ENCODE data around the gene MYLK.

Gene MYLK

GRCh38 chr3:123789160-123789559, 95.0 kb downstream of the MYLK start:
- DNase-seq (ENCODE audit: low spot score): no peak
- H3K4ac ChIP-seq (ENCODE audit: low read length): peak overlapping the region; percentile 61
- WGBS, 2 donors (ENCODE audit: extremely low coverage in 2 of 2, insufficient read length in 2 of 2, insufficient replicate concordance in 1 of 2): no CpG with 5 or more reads among the region's 9 CpGs
- no peaks in the 10 kb centered on the region for H3K9me3 ChIP-seq (replicated peaks in 1 of 2; ENCODE audit: control insufficient read depth in 2 of 2, insufficient read depth in 1 of 2, low read depth in 1 of 2, low read length in 2 of 2)
- H3K23ac ChIP-seq (ENCODE audit: low read depth, low read length, poor library complexity): no peak overlapping the region
- peak overlapping the region; percentile 73 for H3K18ac ChIP-seq (ENCODE audit: low read length)
- H2BK120ac ChIP-seq (ENCODE audit: low read depth, low read length): no peak overlapping the region
- no peak overlapping the region for H3K4me3 ChIP-seq (ENCODE audit: low read length in 2 of 2)
- no peak overlapping the region for H2BK15ac ChIP-seq (ENCODE audit: low read length)
- H2AK5ac ChIP-seq (ENCODE audit: low read depth, low read length): peak overlapping the region; percentile 57
- H3K9ac ChIP-seq (ENCODE audit: low read depth, low read length, poor library complexity): no peak overlapping the region
- H3K27me3 ChIP-seq (ENCODE audit: control insufficient read depth in 3 of 3, insufficient read depth in 3 of 3, low read depth in 1 of 3, low read length in 3 of 3): no peaks in the 10 kb centered on the region
- H4K91ac ChIP-seq (ENCODE audit: low read depth, low read length, poor library complexity): no peak overlapping the region
- H3K4me2 ChIP-seq (ENCODE audit: insufficient read depth, low read length, poor library complexity, severe bottlenecking): no peak overlapping the region
- H3K79me1 ChIP-seq (ENCODE audit: low read depth, low read length): no peaks in the 10 kb centered on the region
- H3K14ac ChIP-seq (ENCODE audit: low read length): no peak overlapping the region
- no peak overlapping the region for H2BK12ac ChIP-seq (ENCODE audit: low read length)
- H4K8ac ChIP-seq (ENCODE audit: low read depth, low read length): no peak overlapping the region
- no peak overlapping the region for H3K27ac ChIP-seq (replicated peaks; ENCODE audit: low read length)
- H3K36me3 ChIP-seq (replicated peaks in 1 of 2; ENCODE audit: control insufficient read depth in 2 of 2, insufficient read depth in 2 of 2, low read length in 2 of 2): peaks cover 6 to 9% of the 10 kb centered on the region in 2 donors
- H2AFZ ChIP-seq (ENCODE audit: low read length): peak overlapping the region; percentile 41
- H2BK5ac ChIP-seq (ENCODE audit: low read length): no peak overlapping the region
- peaks cover 10 to 15% of the 10 kb centered on the region in 2 donors for H3K4me1 ChIP-seq (ENCODE audit: control insufficient read depth in 2 of 2, insufficient read depth in 1 of 2, low read depth in 1 of 2, low read length in 2 of 2)

DNA sequence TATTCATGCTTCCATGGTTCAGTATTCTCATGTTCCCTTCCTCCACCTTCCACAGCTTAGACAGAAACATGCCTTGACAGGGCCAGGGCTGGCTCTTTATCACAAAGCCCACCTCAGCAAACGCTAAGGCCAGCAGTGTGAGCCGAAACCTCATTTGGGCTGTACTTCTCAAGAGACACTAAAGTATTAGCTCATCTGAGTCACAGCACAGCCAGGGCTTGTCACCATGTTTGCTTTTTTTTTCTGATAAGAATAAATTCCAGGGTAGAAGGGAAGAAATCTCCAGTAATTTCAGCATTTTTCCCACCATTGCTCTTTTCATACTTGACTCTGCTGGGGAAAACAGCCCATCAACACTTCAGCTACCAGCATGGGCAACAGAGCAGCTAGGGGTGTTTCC, 95.4 kb downstream of the MYLK start:
- H3K4me2 ChIP-seq (ENCODE audit: insufficient read depth, low read length, poor library complexity, severe bottlenecking): no peak overlapping the region
- H2BK12ac ChIP-seq (ENCODE audit: low read length): no peak overlapping the region
- H3K36me3 ChIP-seq (replicated peaks in 1 of 2; ENCODE audit: control insufficient read depth in 2 of 2, insufficient read depth in 2 of 2, low read length in 2 of 2): peaks cover 6 to 9% of the 10 kb centered on the region in 2 donors
- no peak overlapping the region for H3K9ac ChIP-seq (ENCODE audit: low read depth, low read length, poor library complexity)
- no peak overlapping the region for H2BK15ac ChIP-seq (ENCODE audit: low read length)
- H3K14ac ChIP-seq (ENCODE audit: low read length): no peak overlapping the region
- no peaks in the 10 kb centered on the region for H3K27me3 ChIP-seq (ENCODE audit: control insufficient read depth in 3 of 3, insufficient read depth in 3 of 3, low read depth in 1 of 3, low read length in 3 of 3)
- peak overlapping the region; percentile 61 for H3K4ac ChIP-seq (ENCODE audit: low read length)
- no peak overlapping the region for H2BK120ac ChIP-seq (ENCODE audit: low read depth, low read length)
- H4K91ac ChIP-seq (ENCODE audit: low read depth, low read length, poor library complexity): no peak overlapping the region
- H3K4me3 ChIP-seq (ENCODE audit: low read length in 2 of 2): no peak overlapping the region
- H2AK5ac ChIP-seq (ENCODE audit: low read depth, low read length): peak overlapping the region; percentile 57
- H3K27ac ChIP-seq (replicated peaks; ENCODE audit: low read length): no peak overlapping the region
- peaks cover 12 to 19% of the 10 kb centered on the region in 2 donors for H3K4me1 ChIP-seq (ENCODE audit: control insufficient read depth in 2 of 2, insufficient read depth in 1 of 2, low read depth in 1 of 2, low read length in 2 of 2)
- no peak for DNase-seq (ENCODE audit: low spot score)
- WGBS, 2 donors (ENCODE audit: extremely low coverage in 2 of 2, insufficient read length in 2 of 2, insufficient replicate concordance in 1 of 2): no CpG with 5 or more reads among the region's 2 CpGs
- H3K23ac ChIP-seq (ENCODE audit: low read depth, low read length, poor library complexity): no peak overlapping the region
- no peak overlapping the region for H2BK5ac ChIP-seq (ENCODE audit: low read length)
- no peak overlapping the region for H4K8ac ChIP-seq (ENCODE audit: low read depth, low read length)
- no peaks in the 10 kb centered on the region for H3K9me3 ChIP-seq (replicated peaks in 1 of 2; ENCODE audit: control insufficient read depth in 2 of 2, insufficient read depth in 1 of 2, low read depth in 1 of 2, low read length in 2 of 2)
- peak overlapping the region; percentile 73 for H3K18ac ChIP-seq (ENCODE audit: low read length)
- H2AFZ ChIP-seq (ENCODE audit: low read length): peak overlapping the region; percentile 41
- no peaks in the 10 kb centered on the region for H3K79me1 ChIP-seq (ENCODE audit: low read depth, low read length)

DNA sequence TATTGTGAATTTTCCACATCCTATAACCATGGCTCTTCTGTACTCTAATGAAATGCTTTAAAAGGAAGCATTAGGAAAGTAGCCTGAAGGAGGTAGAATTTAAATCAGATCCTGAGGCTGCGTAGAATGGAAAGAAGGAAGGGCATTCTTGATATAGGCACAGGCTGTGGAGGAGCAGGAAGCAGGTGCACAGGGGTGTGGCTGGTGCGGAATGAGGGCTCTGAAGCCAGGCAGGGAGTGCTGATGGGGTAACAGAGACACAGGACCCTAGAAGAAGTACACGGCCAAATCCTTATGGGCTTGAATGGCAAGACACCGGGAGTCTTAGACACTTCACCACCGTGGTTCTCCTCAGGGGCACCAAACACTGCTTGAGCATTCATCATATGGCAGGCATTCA, 97.0 kb downstream of the MYLK start:
- Histone ChIP-seq H2BK15ac (ENCODE audit: low read length) (no peak overlapping the region), H3K14ac (ENCODE audit: low read length) (no peak overlapping the region), H3K23ac (ENCODE audit: low read depth, low read length, poor library complexity) (no peak overlapping the region), H2BK5ac (ENCODE audit: low read length) (no peak overlapping the region), H3K9ac (ENCODE audit: low read depth, low read length, poor library complexity) (no peak overlapping the region), H3K4me3 (ENCODE audit: low read length in 2 of 2) (no peak overlapping the region), H3K79me1 (ENCODE audit: low read depth, low read length) (no peaks in the 10 kb centered on the region), H3K4ac (ENCODE audit: low read length) (no peak overlapping the region), H2AFZ (ENCODE audit: low read length) (no peak overlapping the region), H3K9me3 (replicated peaks in 1 of 2; ENCODE audit: control insufficient read depth in 2 of 2, insufficient read depth in 1 of 2, low read depth in 1 of 2, low read length in 2 of 2) (no peaks in the 10 kb centered on the region), H2AK5ac (ENCODE audit: low read depth, low read length) (no peak overlapping the region), H4K91ac (ENCODE audit: low read depth, low read length, poor library complexity) (no peak overlapping the region), H2BK120ac (ENCODE audit: low read depth, low read length) (no peak overlapping the region), H3K4me2 (ENCODE audit: insufficient read depth, low read length, poor library complexity, severe bottlenecking) (no peak overlapping the region), H3K27me3 (ENCODE audit: control insufficient read depth in 3 of 3, insufficient read depth in 3 of 3, low read depth in 1 of 3, low read length in 3 of 3) (no peaks in the 10 kb centered on the region), H3K4me1 (ENCODE audit: control insufficient read depth in 2 of 2, insufficient read depth in 1 of 2, low read depth in 1 of 2, low read length in 2 of 2) (peaks cover 12 to 17% of the 10 kb centered on the region in 2 donors), H3K27ac (replicated peaks; ENCODE audit: low read length) (no peak overlapping the region), H3K18ac (ENCODE audit: low read length) (no peak overlapping the region), H4K8ac (ENCODE audit: low read depth, low read length) (no peak overlapping the region), H3K36me3 (replicated peaks in 1 of 2; ENCODE audit: control insufficient read depth in 2 of 2, insufficient read depth in 2 of 2, low read length in 2 of 2) (peaks cover 6 to 9% of the 10 kb centered on the region in 2 donors), H2BK12ac (ENCODE audit: low read length) (no peak overlapping the region)
- WGBS, 2 donors (ENCODE audit: extremely low coverage in 2 of 2, insufficient read length in 2 of 2, insufficient replicate concordance in 1 of 2): no CpG with 5 or more reads among the region's 5 CpGs
- no peak for DNase-seq (ENCODE audit: low spot score)

DNA sequence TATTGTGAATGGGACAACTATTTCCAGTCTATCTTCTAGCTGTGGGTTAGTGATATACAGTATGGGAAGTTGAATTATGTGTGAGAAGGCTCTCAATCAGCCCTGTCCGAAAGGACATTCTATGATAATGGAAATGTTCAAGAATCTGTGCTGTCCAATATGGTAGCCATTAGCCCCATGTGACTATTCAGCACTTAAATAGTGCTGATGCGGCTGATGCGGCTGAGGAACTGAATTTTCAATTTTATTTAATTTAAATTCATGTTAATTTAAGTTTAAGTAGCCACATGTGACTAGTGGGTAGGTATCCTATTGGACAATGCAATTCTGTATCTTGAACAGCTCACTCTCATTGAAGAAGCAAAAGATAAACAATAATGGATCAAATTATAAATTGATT, 98.5 kb downstream of the MYLK start:
- H2AK5ac ChIP-seq (ENCODE audit: low read depth, low read length): no peak overlapping the region

More for the DNA sequence above, 98.5 kb downstream of the MYLK start:
- H3K18ac ChIP-seq (ENCODE audit: low read length): no peak overlapping the region
- H2BK15ac ChIP-seq (ENCODE audit: low read length): no peak overlapping the region
- H3K4me2 ChIP-seq (ENCODE audit: insufficient read depth, low read length, poor library complexity, severe bottlenecking): no peak overlapping the region
- H3K9ac ChIP-seq (ENCODE audit: low read depth, low read length, poor library complexity): no peak overlapping the region
- peaks cover under 1 to 5% of the 10 kb centered on the region in 2 donors for H3K36me3 ChIP-seq (replicated peaks in 1 of 2; ENCODE audit: control insufficient read depth in 2 of 2, insufficient read depth in 2 of 2, low read length in 2 of 2)
- no peak overlapping the region for H2BK5ac ChIP-seq (ENCODE audit: low read length)
- no peaks in the 10 kb centered on the region for H3K9me3 ChIP-seq (replicated peaks in 1 of 2; ENCODE audit: control insufficient read depth in 2 of 2, insufficient read depth in 1 of 2, low read depth in 1 of 2, low read length in 2 of 2)
- no peaks in the 10 kb centered on the region for H3K79me1 ChIP-seq (ENCODE audit: low read depth, low read length)
- H3K27ac ChIP-seq (replicated peaks; ENCODE audit: low read length): no peak overlapping the region
- H3K4me3 ChIP-seq (ENCODE audit: low read length in 2 of 2): no peak overlapping the region
- no peak overlapping the region for H2BK12ac ChIP-seq (ENCODE audit: low read length)
- H2BK120ac ChIP-seq (ENCODE audit: low read depth, low read length): no peak overlapping the region
- H2AFZ ChIP-seq (ENCODE audit: low read length): no peak overlapping the region
- H3K4ac ChIP-seq (ENCODE audit: low read length): no peak overlapping the region
- no peak for DNase-seq (ENCODE audit: low spot score)
- H3K23ac ChIP-seq (ENCODE audit: low read depth, low read length, poor library complexity): no peak overlapping the region
- no peak overlapping the region for H4K8ac ChIP-seq (ENCODE audit: low read depth, low read length)
- H3K27me3 ChIP-seq (ENCODE audit: control insufficient read depth in 3 of 3, insufficient read depth in 3 of 3, low read depth in 1 of 3, low read length in 3 of 3): no peaks in the 10 kb centered on the region
- no peak overlapping the region for H3K14ac ChIP-seq (ENCODE audit: low read length)
- H4K91ac ChIP-seq (ENCODE audit: low read depth, low read length, poor library complexity): no peak overlapping the region
- H3K4me1 ChIP-seq (ENCODE audit: control insufficient read depth in 2 of 2, insufficient read depth in 1 of 2, low read depth in 1 of 2, low read length in 2 of 2): peaks cover 9 to 12% of the 10 kb centered on the region in 2 donors
- WGBS, 2 donors (ENCODE audit: extremely low coverage in 2 of 2, insufficient read length in 2 of 2, insufficient replicate concordance in 1 of 2): no CpG with 5 or more reads among the region's 3 CpGs

Data from neuronal stem cell (in vitro differentiated cells).